ENCODE results near the gene LPXN. TPM values are rescaled to one million over a fixed set of nuclear protein-coding genes. Genes with fewer than 3 reads are reported as not detected.

The LPXN gene
- total RNA-seq, 4 donors from 2014 or later, result 5.8 to 14.4 (median 9.4) TPM

DNA sequence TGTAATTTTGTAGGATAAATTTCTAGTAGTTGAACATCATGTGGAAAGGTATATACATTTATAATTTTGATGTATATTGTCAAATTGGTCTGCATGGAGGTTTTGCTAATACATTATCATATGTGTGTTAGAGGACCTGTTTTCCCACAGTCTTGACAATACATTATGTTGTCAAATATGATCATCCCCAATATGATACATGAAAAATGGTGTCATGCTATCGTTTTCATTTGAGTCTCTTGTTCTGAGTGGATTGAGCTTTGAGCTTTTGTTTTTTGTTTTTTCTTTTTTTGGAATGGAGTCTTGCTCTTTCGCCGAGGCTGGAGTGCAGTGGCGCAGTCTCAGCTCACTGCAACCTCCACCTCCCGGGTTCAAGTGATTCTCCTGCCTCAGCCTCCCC lies 32.7 kb upstream of the LPXN start:
- Histone ChIP-seq H3K9me3 (no peaks in the 10 kb centered on the region), H3K36me3 (peaks cover 13 to 34% of the 10 kb centered on the region in 2 donors), H3K27me3 (no peaks in the 10 kb centered on the region), H3K4me3 (replicated peaks in 1 of 3) (no peak overlapping the region), H3K27ac (no peak overlapping the region), H3K4me1 (no peaks in the 10 kb centered on the region)
- 95 to 96% methylated on average over 5 of the region's 5 CpGs for WGBS, 2 donors
- TF ChIP-seq POLR2A (IDR thresholded peaks at IDR 0.05), result no peak
- no peak for TF ChIP-seq CTCF (IDR thresholded peaks at IDR 0.05)
- intact Hi-C loops (cut with DNase I), result no loop called here
- DNase-seq, result no peak

GRCh38 chr11:58606930-58607714 lies 31.5 kb upstream of the LPXN start:
- H3K9me3 ChIP-seq, result no peaks in the 10 kb centered on the region
- no peaks in the 10 kb centered on the region for H3K4me1 ChIP-seq
- DNase-seq, result no peak
- H3K36me3 ChIP-seq, result peaks cover 3 to 23% of the 10 kb centered on the region in 2 donors
- TF ChIP-seq CTCF (IDR thresholded peaks at IDR 0.05) (no peak), POLR2A (IDR thresholded peaks at IDR 0.05) (no peak)
- intact Hi-C loops (cut with DNase I), result no loop called here
- no peak overlapping the region for H3K27ac ChIP-seq
- H3K27me3 ChIP-seq, result no peaks in the 10 kb centered on the region
- WGBS, 2 donors, result 95 to 96% methylated on average over 4 of the region's 4 CpGs
- H3K4me3 ChIP-seq (replicated peaks in 1 of 3), result no peak overlapping the region

- intact Hi-C loops (cut with DNase I), result no loop called here
- no peak overlapping the region for H3K4me3 ChIP-seq (replicated peaks in 1 of 3)
- no peak for DNase-seq
- H3K27ac ChIP-seq, result no peak overlapping the region
- H3K36me3 ChIP-seq, result no peaks in the 10 kb centered on the region
- H3K9me3 ChIP-seq, result no peaks in the 10 kb centered on the region
- TF ChIP-seq CTCF (IDR thresholded peaks at IDR 0.05) (no peak), POLR2A (IDR thresholded peaks at IDR 0.05) (no peak)
- 90 to 94% methylated on average over 2 of the region's 2 CpGs for WGBS, 2 donors
- H3K27me3 ChIP-seq, result no peaks in the 10 kb centered on the region
- H3K4me1 ChIP-seq, result peaks cover 10 to 11% of the 10 kb centered on the region in 2 donors
Measured at GRCh38 chr11:58600510-58600909, 24.9 kb upstream of the LPXN start.

- H3K4me1 ChIP-seq, result peaks cover 10 to 15% of the 10 kb centered on the region in 2 donors
- intact Hi-C loops (cut with DNase I), result no loop called here
- H3K9me3 ChIP-seq, result no peaks in the 10 kb centered on the region
- no peaks in the 10 kb centered on the region for H3K27me3 ChIP-seq
- no peaks in the 10 kb centered on the region for H3K36me3 ChIP-seq
- WGBS, 2 donors, result 80 to 81% methylated on average over 3 of the region's 3 CpGs
- no peak for DNase-seq
- no peak overlapping the region for H3K4me3 ChIP-seq (replicated peaks in 1 of 3)
- no peak for TF ChIP-seq CTCF (IDR thresholded peaks at IDR 0.05)
- no peak for TF ChIP-seq POLR2A (IDR thresholded peaks at IDR 0.05)
- H3K27ac ChIP-seq, result no peak overlapping the region
Measured at GRCh38 chr11:58597486-58598144, 22.0 kb upstream of the LPXN start.

GRCh38 chr11:58596621-58597020 lies 21.0 kb upstream of the LPXN start:
- TF ChIP-seq POLR2A (IDR thresholded peaks at IDR 0.05), result no peak
- no peak for TF ChIP-seq CTCF (IDR thresholded peaks at IDR 0.05)
- no peak overlapping the region for H3K4me3 ChIP-seq (replicated peaks in 1 of 3)
- H3K27me3 ChIP-seq, result no peaks in the 10 kb centered on the region
- H3K27ac ChIP-seq, result no peak overlapping the region
- intact Hi-C loops (cut with DNase I), result no loop called here
- DNase-seq, result no peak
- 91 to 95% methylated on average over 3 of the region's 3 CpGs for WGBS, 2 donors
- no peaks in the 10 kb centered on the region for H3K36me3 ChIP-seq
- H3K9me3 ChIP-seq, result no peaks in the 10 kb centered on the region
- peaks cover 10 to 15% of the 10 kb centered on the region in 2 donors for H3K4me1 ChIP-seq
